ENCODE results near the gene TMEM154. TPM values are rescaled to one million over a fixed set of nuclear protein-coding genes. Genes with fewer than 3 reads are reported as not detected.

Gene TMEM154
- polyA plus RNA-seq, 1 donor from 2014 or later, result not detected

GRCh38 chr4:152667781-152668180, 12.0 kb downstream of the TMEM154 start:
- H4K20me1 ChIP-seq (ENCODE audit: insufficient read depth), result no peaks in the 10 kb centered on the region
- H3K4me2 ChIP-seq (ENCODE audit: low read length), result no peak overlapping the region
- no peaks in the 10 kb centered on the region for H3K9me2 ChIP-seq (ENCODE audit: insufficient read depth, low read length)
- no peak overlapping the region for H3K4me3 ChIP-seq (ENCODE audit: low read length)
- H3K9me3 ChIP-seq (ENCODE audit: low read length), result no peaks in the 10 kb centered on the region
- no peaks in the 10 kb centered on the region for H3K27me3 ChIP-seq (ENCODE audit: insufficient read depth, low read depth, low read length)
- no peak overlapping the region for H3K9ac ChIP-seq (ENCODE audit: low read length)
- TF ChIP-seq REST (IDR thresholded peaks at IDR 0.05; ENCODE audit: borderline replicate concordance) (no peak), RAD21 (conservative IDR thresholded peaks at IDR 0.05) (no peak), CTCF (IDR thresholded peaks at IDR 0.05; ENCODE audit: poor library complexity, severe bottlenecking) (no peak), TAF1 (IDR thresholded peaks at IDR 0.05; ENCODE audit: low read depth) (no peak), SMC3 (conservative IDR thresholded peaks at IDR 0.05; ENCODE audit: poor library complexity) (no peak), EP300 (conservative IDR thresholded peaks at IDR 0.05; ENCODE audit: poor library complexity, severe bottlenecking) (no peak), MXI1 (conservative IDR thresholded peaks at IDR 0.05; ENCODE audit: poor library complexity, severe bottlenecking) (no peak), POLR2AphosphoS5 (IDR thresholded peaks at IDR 0.05) (no peak), EZH2 (IDR thresholded peaks at IDR 0.05; ENCODE audit: borderline replicate concordance, insufficient read depth, low read length, poor library complexity, severe bottlenecking) (no peak)
- H3F3A ChIP-seq (ENCODE audit: insufficient read depth, low read length, poor library complexity, severe bottlenecking), result no peaks in the 10 kb centered on the region
- H3K79me2 ChIP-seq (replicated peaks; ENCODE audit: insufficient read depth, low read length), result no peaks in the 10 kb centered on the region
- H3K36me3 ChIP-seq (ENCODE audit: insufficient read depth, low read length), result no peaks in the 10 kb centered on the region
- H3K27ac ChIP-seq (ENCODE audit: low read length), result no peak overlapping the region
- no peak overlapping the region for H2AFZ ChIP-seq (ENCODE audit: low read depth, low read length)

GRCh38 chr4:152666946-152667345, 12.9 kb downstream of the TMEM154 start:
- no peaks in the 10 kb centered on the region for H3K79me2 ChIP-seq (replicated peaks; ENCODE audit: insufficient read depth, low read length)
- no peak overlapping the region for H2AFZ ChIP-seq (ENCODE audit: low read depth, low read length)
- no peaks in the 10 kb centered on the region for H3K9me2 ChIP-seq (ENCODE audit: insufficient read depth, low read length)
- no peaks in the 10 kb centered on the region for H3K9me3 ChIP-seq (ENCODE audit: low read length)
- H3F3A ChIP-seq (ENCODE audit: insufficient read depth, low read length, poor library complexity, severe bottlenecking), result no peaks in the 10 kb centered on the region
- no peaks in the 10 kb centered on the region for H3K36me3 ChIP-seq (ENCODE audit: insufficient read depth, low read length)
- no peak overlapping the region for H3K27ac ChIP-seq (ENCODE audit: low read length)
- TF ChIP-seq MXI1 (conservative IDR thresholded peaks at IDR 0.05; ENCODE audit: poor library complexity, severe bottlenecking), result no peak
- TF ChIP-seq SMC3 (conservative IDR thresholded peaks at IDR 0.05; ENCODE audit: poor library complexity), result no peak
- TF ChIP-seq EP300 (conservative IDR thresholded peaks at IDR 0.05; ENCODE audit: poor library complexity, severe bottlenecking), result no peak
- no peak for TF ChIP-seq TAF1 (IDR thresholded peaks at IDR 0.05; ENCODE audit: low read depth)
- no peak for TF ChIP-seq REST (IDR thresholded peaks at IDR 0.05; ENCODE audit: borderline replicate concordance)
- TF ChIP-seq EZH2 (IDR thresholded peaks at IDR 0.05; ENCODE audit: borderline replicate concordance, insufficient read depth, low read length, poor library complexity, severe bottlenecking), result no peak
- TF ChIP-seq RAD21 (conservative IDR thresholded peaks at IDR 0.05), result no peak
- no peak for TF ChIP-seq POLR2AphosphoS5 (IDR thresholded peaks at IDR 0.05)
- TF ChIP-seq CTCF (IDR thresholded peaks at IDR 0.05; ENCODE audit: poor library complexity, severe bottlenecking), result no peak
- H3K4me2 ChIP-seq (ENCODE audit: low read length), result no peak overlapping the region
- no peaks in the 10 kb centered on the region for H4K20me1 ChIP-seq (ENCODE audit: insufficient read depth)
- H3K27me3 ChIP-seq (ENCODE audit: insufficient read depth, low read depth, low read length), result no peaks in the 10 kb centered on the region
- no peak overlapping the region for H3K4me3 ChIP-seq (ENCODE audit: low read length)
- no peak overlapping the region for H3K9ac ChIP-seq (ENCODE audit: low read length)
